Measurements from ENCODE around the gene PCLO.
"Not testable (repeated sequence)": the region's sequence is repeated elsewhere in the genome, so short reads cannot be mapped to it uniquely, and the experiment has no call there.

The PCLO gene

DNA sequence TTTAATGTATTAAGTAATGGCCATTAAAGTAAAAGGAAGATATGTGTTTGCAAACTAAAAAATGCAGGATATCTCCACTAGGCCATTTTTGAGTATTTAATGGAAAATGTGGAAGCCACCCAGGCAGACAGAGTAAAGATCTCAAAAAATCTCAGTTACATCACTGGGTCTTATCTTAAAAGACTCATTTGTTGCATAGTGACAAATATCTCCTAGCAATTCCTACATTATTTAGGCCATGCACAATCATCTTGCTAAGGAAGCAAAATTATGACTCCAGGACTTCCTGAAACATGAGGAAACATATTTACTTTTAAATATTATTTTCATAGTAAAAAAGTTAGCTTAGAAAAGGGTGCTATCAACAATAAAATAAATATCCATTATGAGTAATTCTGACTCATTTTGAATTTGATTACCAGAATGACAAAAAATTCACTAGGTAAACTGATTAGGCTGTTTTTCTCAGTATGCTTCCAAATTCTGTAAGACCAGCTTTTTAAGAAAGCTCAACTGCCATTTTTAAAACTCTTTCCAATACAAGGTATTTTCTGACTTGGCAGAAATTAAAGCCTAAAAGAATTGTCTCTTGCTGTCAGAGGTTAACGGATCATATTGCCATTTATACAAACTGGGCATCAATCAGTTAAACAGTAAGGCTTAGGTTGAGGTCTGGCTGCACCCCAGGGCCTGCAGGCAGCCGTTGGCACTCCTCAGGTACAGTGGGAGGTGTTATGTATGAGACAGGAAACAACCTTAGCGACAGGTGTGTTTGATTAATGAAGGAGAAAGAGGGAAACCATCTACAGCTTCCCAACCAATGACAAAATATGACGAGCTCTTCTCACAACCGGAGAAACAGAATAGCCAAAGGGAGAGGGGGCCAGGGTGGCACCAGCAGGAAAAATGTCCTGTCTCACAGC is 31.8 kb downstream of the PCLO start:
- DNase-seq (ENCODE audit: low spot score): no peak

DNA sequence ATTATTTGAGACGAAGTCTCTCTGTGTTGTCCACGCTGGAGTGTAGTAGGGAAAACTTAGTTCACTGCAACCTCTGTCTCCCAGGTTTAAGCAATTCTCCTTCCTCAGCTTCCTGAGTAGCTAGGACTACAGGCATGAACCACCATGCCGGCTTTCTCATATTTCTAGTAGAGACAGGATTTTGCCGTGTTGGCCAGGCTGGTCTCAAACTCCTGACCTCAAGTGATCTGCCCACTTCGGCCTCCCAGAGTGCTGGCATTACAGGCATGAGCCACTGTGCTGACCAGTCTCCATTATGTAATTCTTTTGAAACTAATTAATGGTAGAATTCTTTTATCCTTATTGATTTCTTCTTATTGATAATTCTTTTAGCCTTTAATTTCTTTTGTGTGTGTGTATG is 32.5 kb downstream of the PCLO start:
- DNase-seq (ENCODE audit: low spot score): no peak

DNA sequence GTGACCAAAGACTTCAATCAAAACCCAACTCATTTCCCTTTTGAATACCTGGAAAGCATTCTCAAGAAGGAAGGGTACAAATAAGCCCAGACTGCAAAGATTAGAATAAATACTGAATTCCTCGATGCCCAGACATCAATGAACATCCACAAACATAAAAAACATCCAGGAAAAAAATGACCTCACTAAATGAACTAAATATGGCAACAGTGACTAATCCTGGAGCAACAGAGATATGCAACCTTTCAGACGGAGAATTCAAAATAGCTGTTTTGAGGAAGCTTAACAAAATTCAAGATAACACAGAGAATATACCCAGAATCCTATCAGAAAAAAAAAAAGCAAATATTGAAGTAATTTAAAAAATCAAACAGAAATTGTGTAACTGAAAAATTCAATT is 43.2 kb downstream of the PCLO start:
- no peak for DNase-seq (ENCODE audit: low spot score)

GRCh38 chr7:83119026-83119382 is 43.7 kb downstream of the PCLO start:
- DNase-seq (ENCODE audit: low spot score): no peak

- DNase-seq (ENCODE audit: low spot score): no peak
These were observed 44.2 kb downstream of the PCLO start for GRCh38 chr7:83118347-83119025.

DNA sequence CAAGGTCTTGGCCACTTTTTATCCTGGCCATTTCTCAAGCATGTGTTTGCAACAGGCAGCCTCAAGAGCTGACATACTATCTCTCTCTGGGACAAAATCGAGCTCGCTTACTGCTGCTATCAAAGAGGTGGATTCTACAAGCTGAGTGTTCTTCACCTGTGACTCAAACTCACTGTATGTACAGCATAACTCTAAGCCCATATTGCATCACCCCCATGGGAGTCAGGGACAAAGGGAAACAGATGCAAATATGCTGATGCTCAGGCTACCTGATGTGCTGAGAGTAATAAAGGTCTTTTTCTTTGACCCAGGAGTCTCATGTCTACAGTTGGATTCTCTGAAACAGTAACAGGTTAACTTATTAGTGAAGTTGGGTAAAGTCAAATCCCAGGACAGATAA is 45.2 kb downstream of the PCLO start:
- no peak for DNase-seq (ENCODE audit: low spot score)

DNA sequence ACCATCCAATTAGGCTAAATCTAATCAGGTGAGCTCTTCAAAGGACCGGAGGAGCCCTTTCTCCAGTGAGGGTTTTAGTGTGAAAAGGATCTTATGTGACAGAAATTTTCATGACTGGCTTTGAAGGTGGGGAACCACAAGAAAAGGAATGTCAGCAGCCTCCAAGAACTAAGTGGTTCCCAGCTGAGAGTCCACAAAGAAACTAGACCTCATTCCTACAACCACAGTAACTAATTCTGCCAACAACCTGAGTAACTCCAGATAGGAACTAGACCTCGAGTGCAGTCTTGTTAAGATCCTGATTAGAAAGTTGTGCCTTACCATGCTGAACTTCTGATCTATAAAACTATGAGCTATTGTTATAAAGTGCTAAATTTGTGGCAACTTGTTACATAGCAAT is 51.3 kb downstream of the PCLO start:
- DNase-seq (ENCODE audit: low spot score): no peak

GRCh38 chr7:83109352-83109751 is 53.3 kb downstream of the PCLO start:
- no peak for DNase-seq (ENCODE audit: low spot score)

DNA sequence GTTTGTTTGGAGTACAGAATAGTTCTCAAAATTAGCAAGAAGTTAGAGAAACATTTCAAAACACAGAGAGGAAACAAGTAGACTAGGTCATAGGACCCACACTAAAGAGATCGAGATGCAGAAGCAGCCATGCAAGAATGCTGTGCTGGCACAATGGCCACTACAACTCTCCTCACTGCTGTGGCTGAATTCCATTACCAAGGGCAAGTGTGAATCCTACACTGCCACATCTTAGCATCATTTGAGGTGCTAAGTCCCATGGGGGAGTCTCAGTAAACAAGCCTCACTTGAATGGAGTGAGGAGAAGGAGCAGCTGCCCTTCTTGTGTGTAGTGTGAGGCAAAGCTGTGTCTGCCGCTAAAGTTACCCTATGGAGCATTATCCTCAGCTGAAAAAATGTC is 56.7 kb downstream of the PCLO start:
- no peak for DNase-seq (ENCODE audit: low spot score)

- DNase-seq (ENCODE audit: low spot score): no peak
These were observed 57.6 kb downstream of the PCLO start for GRCh38 chr7:83105063-83105462.

DNA sequence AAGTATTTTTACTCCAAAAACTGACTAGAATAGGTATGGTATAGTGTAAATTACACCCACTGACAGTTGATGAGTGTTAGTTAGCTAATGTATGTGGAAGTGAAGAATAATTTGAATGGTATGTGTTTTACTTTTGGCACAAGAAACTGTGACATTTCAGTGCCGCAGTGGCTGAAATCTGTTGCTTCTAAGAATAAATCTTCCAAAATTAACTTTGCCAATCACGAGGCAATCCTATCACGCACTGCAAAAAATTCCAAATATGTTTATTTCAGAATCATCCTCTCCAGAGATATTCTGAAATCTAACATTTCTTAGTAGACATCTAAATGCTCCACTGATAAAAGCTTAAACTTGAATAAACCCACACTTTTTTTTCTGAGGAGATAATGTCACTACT is 61.2 kb downstream of the PCLO start:
- no peak for DNase-seq (ENCODE audit: low spot score)

DNA sequence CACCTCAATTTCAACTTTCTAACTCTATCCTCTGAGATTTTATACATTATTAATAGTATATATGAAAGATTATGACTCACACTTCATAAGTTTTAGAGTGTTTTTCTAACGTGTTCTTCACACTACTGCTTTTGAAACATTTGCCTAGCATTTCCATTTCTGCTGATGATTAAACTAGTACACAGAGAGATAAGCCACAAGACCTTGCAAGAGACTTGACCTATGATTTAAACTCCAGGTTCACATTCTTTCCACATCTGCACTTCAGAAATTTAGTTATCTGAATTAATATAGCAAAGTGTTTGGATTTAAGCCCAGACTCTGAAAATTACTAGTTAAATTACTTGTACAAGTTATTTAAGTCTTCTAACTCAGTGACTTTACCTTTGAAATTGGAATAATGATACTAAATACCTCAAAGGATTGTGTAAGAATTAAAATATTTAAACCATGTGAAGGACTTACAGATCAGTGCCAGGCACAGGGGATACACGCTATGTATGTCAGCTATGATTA is 66.6 kb downstream of the PCLO start:
- no peak for DNase-seq (ENCODE audit: low spot score)

GRCh38 chr7:83085299-83085698 is 77.4 kb downstream of the PCLO start:
- DNase-seq (ENCODE audit: low spot score): no peak

DNA sequence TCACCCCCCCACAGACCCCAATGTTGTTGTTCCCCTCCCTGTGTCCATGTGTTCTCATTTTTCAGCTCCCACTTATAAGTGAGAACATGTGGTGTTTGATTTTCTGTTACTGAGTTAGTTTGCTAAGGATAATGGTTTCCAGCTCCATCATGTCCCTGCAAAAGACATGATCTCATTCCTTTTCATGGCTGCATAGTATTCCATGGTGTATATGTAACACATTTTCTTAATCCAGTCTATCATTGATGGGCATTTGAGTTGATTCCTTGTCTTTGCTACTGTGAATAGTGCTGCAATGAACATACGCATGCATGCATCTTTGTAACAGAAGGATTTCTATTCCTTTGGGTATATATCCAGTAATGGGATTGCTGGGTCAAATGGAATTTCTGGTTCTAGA is 82.8 kb downstream of the PCLO start:
- DNase-seq (ENCODE audit: low spot score): not testable (repeated sequence)

- DNase-seq (ENCODE audit: low spot score): no peak
These were observed 85.4 kb downstream of the PCLO start for GRCh38 chr7:83077328-83077727.

- DNase-seq (ENCODE audit: low spot score): no peak
These were observed 89.8 kb downstream of the PCLO start for GRCh38 chr7:83072576-83073517.

DNA sequence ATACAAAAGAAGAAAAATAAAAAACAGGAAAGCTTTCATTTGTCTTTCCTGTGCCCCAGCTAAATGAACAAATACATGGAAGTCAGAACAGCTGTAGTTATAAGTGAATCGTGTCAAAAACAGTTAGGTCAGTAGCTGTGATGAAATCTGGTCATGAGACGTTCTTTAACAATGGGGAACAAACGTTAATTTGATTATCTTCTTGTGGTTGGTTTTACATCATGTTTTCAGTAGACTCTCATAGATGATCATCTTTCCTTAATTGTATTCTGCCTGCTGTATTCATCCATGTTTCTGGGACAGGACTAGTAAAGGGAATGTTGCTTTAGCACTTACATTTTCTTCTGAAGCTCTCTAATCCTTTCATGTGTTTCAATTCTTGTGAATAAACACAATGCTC is 97.0 kb downstream of the PCLO start:
- DNase-seq (ENCODE audit: low spot score): no peak

- DNase-seq (ENCODE audit: low spot score): no peak
These were observed 102.5 kb downstream of the PCLO start for GRCh38 chr7:83060218-83060617.

GRCh38 chr7:83058667-83059066 is 104.0 kb downstream of the PCLO start:
- no peak for DNase-seq (ENCODE audit: low spot score)

GRCh38 chr7:83055197-83055596 is 107.5 kb downstream of the PCLO start:
- no peak for DNase-seq (ENCODE audit: low spot score)

GRCh38 chr7:83054472-83054871 is 108.2 kb downstream of the PCLO start:
- no peak for DNase-seq (ENCODE audit: low spot score)

DNA sequence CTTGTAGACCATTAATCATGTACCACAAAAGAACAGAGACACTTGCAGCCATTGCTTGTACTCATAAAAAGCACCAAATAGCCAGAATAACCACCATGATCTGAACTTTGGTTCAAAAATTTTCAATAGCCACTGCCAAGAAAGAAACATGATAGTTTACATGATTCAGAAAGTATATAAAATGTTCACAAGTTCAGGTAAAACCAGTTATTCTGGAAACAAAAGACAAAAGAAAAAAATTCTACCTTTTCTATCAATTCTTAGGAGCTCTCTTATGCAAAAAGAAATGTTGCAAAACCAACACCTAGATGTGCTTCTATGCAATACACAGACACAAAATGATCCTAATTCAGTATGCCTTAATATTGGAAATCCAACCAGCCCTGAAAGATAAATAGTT is 108.7 kb downstream of the PCLO start:
- no peak for DNase-seq (ENCODE audit: low spot score)
